D341Med (cell line): ENCODE measurements around the gene SYNPO.

Experiments
- DNase-seq: peaks from one replicate; pipeline ENCODE4 v3.0.0; 2012; ENCODE audit warnings: low spot score

Gene SYNPO, protein sequence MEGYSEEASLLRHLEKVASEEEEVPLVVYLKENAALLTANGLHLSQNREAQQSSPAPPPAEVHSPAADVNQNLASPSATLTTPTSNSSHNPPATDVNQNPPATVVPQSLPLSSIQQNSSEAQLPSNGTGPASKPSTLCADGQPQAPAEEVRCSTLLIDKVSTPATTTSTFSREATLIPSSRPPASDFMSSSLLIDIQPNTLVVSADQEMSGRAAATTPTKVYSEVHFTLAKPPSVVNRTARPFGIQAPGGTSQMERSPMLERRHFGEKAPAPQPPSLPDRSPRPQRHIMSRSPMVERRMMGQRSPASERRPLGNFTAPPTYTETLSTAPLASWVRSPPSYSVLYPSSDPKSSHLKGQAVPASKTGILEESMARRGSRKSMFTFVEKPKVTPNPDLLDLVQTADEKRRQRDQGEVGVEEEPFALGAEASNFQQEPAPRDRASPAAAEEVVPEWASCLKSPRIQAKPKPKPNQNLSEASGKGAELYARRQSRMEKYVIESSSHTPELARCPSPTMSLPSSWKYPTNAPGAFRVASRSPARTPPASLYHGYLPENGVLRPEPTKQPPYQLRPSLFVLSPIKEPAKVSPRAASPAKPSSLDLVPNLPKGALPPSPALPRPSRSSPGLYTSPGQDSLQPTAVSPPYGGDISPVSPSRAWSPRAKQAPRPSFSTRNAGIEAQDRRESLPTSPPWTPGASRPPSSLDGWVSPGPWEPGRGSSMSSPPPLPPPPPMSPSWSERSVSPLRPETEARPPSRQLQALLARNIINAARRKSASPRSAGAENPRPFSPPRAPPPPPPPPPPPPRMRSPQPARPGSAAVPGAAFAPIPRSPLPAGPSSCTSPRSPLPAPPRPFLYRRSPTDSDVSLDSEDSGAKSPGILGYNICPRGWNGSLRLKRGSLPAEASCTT

DNA sequence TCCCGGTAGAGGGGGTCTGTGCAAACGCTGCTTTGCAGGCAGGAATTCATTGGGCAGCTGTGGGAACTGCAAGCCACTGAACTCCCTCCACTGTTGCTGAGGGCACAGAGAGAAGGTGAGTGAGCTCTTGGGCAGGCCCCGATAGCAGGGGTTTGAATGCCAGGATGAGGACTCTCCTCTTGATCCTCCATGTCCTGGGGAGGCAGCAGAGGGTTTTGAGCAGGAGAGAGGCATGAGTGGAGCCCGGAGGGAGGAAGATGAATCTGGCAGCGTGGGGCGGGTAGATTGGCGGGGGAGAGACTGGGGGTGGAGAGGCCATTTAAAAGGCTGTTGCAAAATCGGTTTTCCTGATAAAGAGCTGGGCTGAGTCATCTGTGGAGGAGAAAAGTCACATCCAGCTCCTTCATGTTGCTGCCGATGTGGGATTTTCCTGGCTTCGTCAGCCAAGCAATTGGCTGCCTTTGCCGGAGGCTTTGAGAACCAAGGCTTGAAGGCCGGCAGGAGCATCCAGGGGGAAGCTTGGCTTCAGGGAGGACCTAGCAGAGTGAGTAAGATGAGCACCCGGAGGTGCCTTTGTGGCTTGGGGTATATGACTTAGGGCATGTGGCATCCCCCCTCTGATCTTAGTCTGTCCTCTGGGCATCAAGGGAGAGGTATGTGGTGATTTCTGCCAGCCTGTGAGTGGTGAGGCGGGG, at the start of gene SYNPO:
Gene SYNPO, plus strand, starts transcription at position 350 of the 695 bp plus-strand sequence. CDS start 7,616 bp downstream, outside the sequence.
- DNase-seq = no peak

GRCh38 chr5:150590979-150591695, 49.3 kb upstream of the SYNPO start:
- no peak for DNase-seq

GRCh38 chr5:150593593-150593992, 46.9 kb upstream of the SYNPO start:
- no peak for DNase-seq

DNA sequence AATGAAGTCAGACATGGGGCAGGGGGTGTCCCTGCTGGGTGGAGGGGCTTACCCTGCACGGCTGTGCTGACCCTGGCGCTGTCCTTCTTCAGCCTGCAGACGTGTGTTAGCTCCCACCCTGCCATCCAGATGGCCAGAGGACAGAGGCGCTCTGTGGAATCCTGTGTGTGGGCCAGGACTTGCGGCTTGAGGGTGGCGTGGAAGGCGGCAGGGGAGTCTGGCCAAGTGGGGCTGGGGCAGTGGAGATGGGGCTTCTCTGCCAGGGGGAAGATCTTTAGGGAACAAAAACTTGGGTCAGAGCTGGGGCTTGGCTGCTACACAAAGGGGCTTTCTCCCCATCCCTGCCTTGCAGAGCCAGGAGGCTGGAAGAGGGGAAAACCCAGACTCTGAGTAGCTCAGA, 46.5 kb upstream of the SYNPO start:
- no peak for DNase-seq

GRCh38 chr5:150595466-150596031, 44.9 kb upstream of the SYNPO start:
- no peak for DNase-seq

DNA sequence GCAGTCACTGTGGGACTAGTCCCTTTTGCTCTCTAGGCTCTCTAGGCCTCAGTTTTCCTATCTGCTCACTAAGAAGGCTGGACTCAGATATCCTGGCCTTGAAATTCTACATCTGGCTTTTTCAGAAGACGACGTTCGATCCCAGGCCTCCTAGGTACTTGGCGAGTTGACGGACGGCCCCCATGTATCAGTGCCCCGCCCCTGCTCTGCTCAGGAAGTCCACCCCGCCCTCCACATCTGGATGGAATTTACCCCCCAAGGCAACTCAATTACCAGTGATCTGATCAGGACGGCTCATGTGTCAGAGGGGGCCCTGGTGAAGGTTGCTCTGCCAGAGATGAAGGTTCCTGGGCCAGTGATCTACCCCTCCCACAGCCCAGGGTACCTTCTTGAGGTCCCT, 44.1 kb upstream of the SYNPO start:
- DNase-seq = no peak

DNA sequence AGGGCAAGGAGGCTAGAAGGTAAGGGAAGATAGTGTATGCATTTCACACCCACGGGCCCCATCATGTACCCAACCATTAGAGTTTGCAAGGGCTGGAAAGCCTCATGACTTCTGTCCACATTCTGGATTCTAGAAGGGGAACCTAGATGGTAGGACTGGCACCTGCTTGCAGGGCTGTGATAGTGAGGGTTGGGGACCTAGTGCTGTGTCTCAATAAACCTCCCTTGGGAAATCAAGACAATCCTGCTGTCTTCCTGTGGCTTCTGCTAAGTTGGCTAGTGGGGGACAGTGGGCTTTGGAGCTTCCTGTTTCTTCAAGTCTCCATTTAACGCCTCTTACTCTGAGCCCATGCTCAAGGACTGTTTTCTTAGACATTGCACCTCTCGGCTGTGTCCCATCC, 43.6 kb upstream of the SYNPO start:
- no peak for DNase-seq

DNA sequence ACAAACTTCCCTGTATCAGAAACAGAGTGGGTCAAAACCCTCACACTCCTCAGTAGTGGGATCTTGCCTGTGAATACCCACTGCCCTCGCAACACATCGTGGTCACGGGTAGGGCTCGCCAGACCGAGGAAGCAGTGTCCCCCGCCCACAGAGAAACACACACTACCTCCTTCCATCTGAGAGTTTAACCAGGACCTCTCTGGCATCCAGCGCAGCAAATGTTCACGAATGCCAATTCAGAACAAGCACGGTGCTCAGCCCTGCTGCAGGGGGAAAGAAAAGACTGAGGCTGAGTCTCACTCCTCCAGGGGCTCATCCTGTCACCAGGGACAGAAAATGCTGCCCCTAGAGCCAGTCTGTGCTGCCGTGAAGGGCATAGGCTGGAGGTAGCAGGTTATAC, 42.5 kb upstream of the SYNPO start:
- no peak for DNase-seq

DNA sequence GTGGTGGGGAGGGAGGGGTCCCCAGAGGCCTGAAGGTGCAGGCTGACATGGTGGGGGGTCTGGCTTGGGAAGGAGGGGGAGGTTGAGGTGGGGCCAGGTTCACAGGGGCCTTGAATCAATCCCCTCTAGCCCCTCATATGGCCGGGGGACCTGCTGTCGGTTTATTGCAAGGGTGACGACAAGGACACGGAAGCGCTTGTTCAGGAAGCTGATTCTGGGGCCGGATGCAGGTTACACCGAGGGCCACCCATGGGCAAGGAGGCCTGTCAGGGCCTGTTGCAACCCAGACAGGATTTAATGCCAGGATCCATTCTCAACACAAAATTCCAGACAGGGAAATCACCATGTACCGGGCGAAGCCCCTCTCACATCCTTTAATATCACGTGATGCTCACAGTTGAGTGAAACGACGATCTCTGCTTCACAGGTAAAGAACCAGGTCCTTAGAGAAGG, 41.6 kb upstream of the SYNPO start:
- DNase-seq = no peak

DNA sequence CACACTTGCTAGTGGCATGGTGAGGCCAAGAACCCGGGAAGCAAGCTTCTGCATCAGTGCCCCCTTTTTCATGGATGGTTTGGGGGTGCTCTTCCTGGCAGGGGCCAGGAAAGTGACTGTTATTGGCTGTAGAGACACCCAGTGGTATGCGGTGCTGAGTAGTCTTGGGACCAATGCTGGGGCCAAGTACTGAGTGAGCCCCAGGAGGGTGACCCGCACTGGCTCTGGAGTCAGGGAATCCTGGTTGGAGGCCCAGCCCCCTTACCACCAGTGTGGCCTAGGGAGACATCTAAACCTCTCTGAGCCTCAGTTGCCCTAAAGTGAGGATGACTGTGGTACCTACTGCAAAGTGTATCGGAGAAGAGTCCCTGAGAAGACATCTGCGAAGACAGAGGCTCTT, 41.2 kb upstream of the SYNPO start:
- DNase-seq = no peak

- peak; percentile 74 for DNase-seq
These were observed 40.4 kb upstream of the SYNPO start for GRCh38 chr5:150599917-150600511.

DNA sequence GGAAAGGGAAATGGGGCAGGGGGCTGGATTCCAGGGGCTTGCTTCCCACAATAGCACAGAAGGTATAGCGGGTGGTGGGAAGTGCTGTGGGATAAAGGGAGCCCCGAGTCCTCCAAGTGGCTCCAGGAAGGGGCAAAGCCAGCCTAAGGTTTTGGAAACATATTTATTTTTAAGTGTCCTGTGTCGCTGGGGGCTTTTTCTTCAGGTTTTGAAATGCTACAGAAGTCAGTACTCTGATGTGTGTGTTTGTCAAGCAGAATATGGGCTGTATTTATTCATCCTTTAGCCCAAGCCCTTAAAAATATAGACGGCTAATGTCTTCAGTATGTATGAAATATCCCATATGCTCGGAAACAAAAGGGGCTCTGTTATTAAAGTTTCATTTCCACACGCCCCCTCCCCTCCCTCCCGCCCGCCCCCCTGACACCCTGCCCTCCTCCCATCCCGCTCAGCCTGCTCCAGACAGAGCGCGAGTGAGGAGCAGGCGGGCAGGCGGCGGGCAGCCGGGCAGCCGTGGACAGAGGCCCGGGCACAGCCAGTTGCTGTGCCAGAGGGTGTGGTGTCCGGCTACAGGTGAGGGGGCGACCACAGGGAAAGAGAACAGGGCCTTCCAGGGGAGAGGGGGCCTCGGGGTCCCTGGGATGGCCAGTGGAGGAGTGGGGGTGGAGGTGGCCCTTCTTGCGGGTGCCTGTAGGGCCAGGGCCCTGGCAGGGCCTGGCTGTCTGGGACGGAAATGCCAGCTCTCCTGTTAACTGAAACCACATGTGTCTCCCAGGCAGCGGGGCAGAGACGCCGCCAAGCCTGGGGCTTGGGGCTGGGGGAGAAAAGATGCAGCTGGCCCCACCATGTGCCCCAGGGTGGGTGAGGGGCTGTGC, 39.6 kb upstream of the SYNPO start:
- no peak for DNase-seq

DNA sequence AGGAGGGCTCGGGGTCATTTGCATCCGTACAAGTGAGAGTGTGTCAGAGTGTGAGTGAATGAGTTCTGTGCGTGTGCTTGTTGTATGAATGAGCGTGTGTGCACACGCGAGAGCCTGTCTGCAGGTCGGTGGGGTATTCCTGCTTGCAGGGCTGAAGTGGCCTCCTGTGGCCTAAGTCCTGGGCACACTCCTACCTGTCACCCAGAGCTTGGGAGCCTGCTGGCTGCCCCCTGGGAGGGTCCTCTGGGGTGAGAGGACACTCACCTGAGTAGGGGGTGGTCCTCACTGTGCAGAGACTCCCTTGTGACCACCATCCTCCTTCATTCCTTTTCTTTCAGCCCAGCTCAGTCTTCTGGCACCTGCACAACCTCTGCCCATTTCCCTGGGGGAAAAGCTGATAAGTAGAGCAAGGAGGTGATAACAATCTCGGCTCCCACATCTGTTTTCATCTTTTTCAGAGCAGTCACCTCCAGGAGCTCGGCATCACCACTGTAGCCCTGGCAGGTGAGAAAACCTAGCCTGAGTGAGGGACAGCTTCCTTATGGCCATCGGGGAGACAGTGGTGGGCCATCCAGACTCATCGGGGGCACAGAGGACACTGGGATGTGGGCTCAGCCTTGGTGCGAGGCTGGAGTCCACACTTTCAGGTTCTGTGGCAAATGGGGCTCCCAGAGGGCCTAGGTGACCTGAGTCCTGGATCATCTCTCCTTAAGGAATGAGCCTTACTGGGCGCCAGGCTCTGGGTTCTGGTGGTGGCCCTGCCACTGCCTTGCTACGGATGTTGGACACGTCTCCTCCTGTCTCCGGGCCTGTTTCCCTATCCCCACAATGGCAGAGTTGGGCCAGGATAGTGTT, 38.7 kb upstream of the SYNPO start:
- DNase-seq = no peak

DNA sequence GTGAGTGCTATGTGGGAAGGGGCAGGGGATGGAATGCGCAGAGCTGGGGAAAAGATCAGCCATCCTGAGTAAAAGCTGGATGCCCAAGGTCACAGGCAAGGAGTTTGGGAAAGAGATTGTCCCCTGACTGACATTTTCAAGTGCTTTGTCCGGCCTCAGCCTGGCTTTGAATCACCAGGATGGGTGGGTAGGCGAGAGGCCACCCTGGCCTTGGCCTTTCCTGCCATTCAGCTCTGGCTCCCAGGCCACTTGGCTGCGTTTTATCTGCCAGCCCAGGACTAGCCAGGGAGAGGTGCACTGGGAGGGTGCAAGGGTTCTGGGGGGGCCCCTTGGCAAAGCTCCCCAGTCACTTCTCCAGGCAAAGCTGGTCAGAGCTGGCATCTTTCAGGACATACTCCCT, 37.4 kb upstream of the SYNPO start:
- DNase-seq = no peak

- no peak for DNase-seq
These were observed 37.0 kb upstream of the SYNPO start for GRCh38 chr5:150603491-150603890.

- no peak for DNase-seq
These were observed 36.5 kb upstream of the SYNPO start for GRCh38 chr5:150604010-150604409.

- no peak for DNase-seq
These were observed 35.5 kb upstream of the SYNPO start for GRCh38 chr5:150604894-150605440.

GRCh38 chr5:150605546-150605945, 34.9 kb upstream of the SYNPO start:
- DNase-seq = no peak

GRCh38 chr5:150606476-150606875, 34.0 kb upstream of the SYNPO start:
- no peak for DNase-seq
